Hepatocyte (in vitro differentiated cells): ENCODE data around the gene GMDS. TPM values are rescaled to one million over a fixed set of nuclear protein-coding genes. Genes with fewer than 3 reads are reported as not detected.

Experiments used
- DNase-seq: peaks from one replicate; pipeline ENCODE4 v3.0.0-alpha.2; 2016; ENCODE audit warnings: low spot score
- H2AFZ ChIP-seq: fragments of 200-600 bp; sonication (generic); 2 replicates; pipeline ENCODE4 v1.6.0; 2016; ENCODE audit warnings: antibody characterized with exemption, mild to moderate bottlenecking
- H3K27ac ChIP-seq: fragments of 200-600 bp; sonication (generic); 2 replicates; pipeline ENCODE4 v1.5.1; 2016; ENCODE audit warnings: mild to moderate bottlenecking
- H3K27me3 ChIP-seq: fragments of 200-600 bp; sonication (generic); 2 replicates; pipeline ENCODE4 v1.6.1; 2016
- H3K36me3 ChIP-seq: fragments of 200-600 bp; sonication (generic); replicated peaks from 2 replicates; pipeline ENCODE4 v1.5.1; 2016; ENCODE audit warnings: low read depth; ENCODE audit not compliant: insufficient read depth
- H3K4me1 ChIP-seq: fragments of 200-600 bp; sonication (generic); 2 replicates; pipeline ENCODE4 v1.5.1; 2016; ENCODE audit warnings: mild to moderate bottlenecking, moderate library complexity; ENCODE audit not compliant: insufficient read depth
- H3K4me2 ChIP-seq: fragments of 200-600 bp; sonication (generic); 2 replicates; pipeline ENCODE4 v1.6.0; 2016
- H3K4me3 ChIP-seq: fragments of 200-600 bp; sonication (generic); 2 replicates; pipeline ENCODE4 v1.5.1; 2016; ENCODE audit warnings: mild to moderate bottlenecking
- H3K79me2 ChIP-seq: fragments of 200-600 bp; sonication (generic); 2 replicates; pipeline ENCODE4 v1.6.0; 2017; ENCODE audit warnings: mild to moderate bottlenecking
- H3K9me2 ChIP-seq: fragments of 200-600 bp; sonication (generic); replicated peaks from 2 replicates; pipeline ENCODE4 v1.6.0; 2017; ENCODE audit warnings: mild to moderate bottlenecking; ENCODE audit not compliant: insufficient read depth
- H3K9me3 ChIP-seq: fragments of 200-600 bp; sonication (generic); 2 replicates; pipeline ENCODE4 v1.5.1; 2016; ENCODE audit warnings: low read depth, mild to moderate bottlenecking
- H4K20me1 ChIP-seq: fragments of 200-600 bp; sonication (generic); 2 replicates; pipeline ENCODE4 v1.6.0; 2016; ENCODE audit warnings: mild to moderate bottlenecking; ENCODE audit not compliant: insufficient read depth, poor library complexity, severe bottlenecking
- CTCF ChIP-seq: fragments of 200-600 bp; sonication (generic); IDR thresholded peaks from 2 replicates; pipeline ENCODE4 v1.5.1; 2016; ENCODE audit warnings: antibody characterized with exemption, mild to moderate bottlenecking; ENCODE audit not compliant: poor library complexity
- EZH2 ChIP-seq: fragments of 200-600 bp; sonication (generic); IDR thresholded peaks from 2 replicates; pipeline ENCODE4 v1.6.1; 2016; ENCODE audit warnings: antibody characterized with exemption, mild to moderate bottlenecking, borderline replicate concordance
- EZH2phosphoT487 ChIP-seq: fragments of 200-600 bp; sonication (generic); IDR thresholded peaks from one replicate; pipeline ENCODE4 v1.6.1; 2018; ENCODE audit warnings: antibody characterized with exemption, mild to moderate bottlenecking, low read depth, moderate library complexity; ENCODE audit not compliant: unreplicated experiment, severe bottlenecking
- WGBS: methylation state at CpG from one replicate; pipeline ENCODE4 v1.1.6; 2016; ENCODE audit warnings: low lambda C conversion rate; ENCODE audit errors: missing lambda C conversion rate; 5-methylcytosine and 5-hydroxymethylcytosine counted together
- polyA plus RNA-seq: library from polyadenylated mRNA; unstranded; fragments of >200 nt; fragmentation: Nextera tagmentation; extraction: Ambion mirVana; gene quantifications from 2 replicates; pipeline ENCODE4 v1.2.1, GENCODE V29; 2016
- total RNA-seq: library from RNA; depleted of rRNA; stranded (reverse); fragments of >200 nt; gene quantifications from 2 replicates; pipeline ENCODE4 v1.2.3, GENCODE V29; 2014

GMDS gene
- total and polyA plus RNA-seq, 2 experiments from 2014 or later = 20.7 to 32.6 TPM

- no peaks in the 10 kb centered on the region for H3K9me3 ChIP-seq
- H3K27ac ChIP-seq = no peak overlapping the region
- H3K9me2 ChIP-seq = no peaks in the 10 kb centered on the region
- H3K4me1 ChIP-seq = no peaks in the 10 kb centered on the region
- WGBS = 80% methylated on average over 16 of the region's 16 CpGs
- H3K4me3 ChIP-seq = no peak overlapping the region
- no peak for DNase-seq
- no peaks in the 10 kb centered on the region for H3K36me3 ChIP-seq
- TF ChIP-seq EZH2phosphoT487 (no peak), CTCF (no peak), EZH2 (no peak)
- no peak overlapping the region for H2AFZ ChIP-seq
- H3K27me3 ChIP-seq = no peaks in the 10 kb centered on the region
- no peaks in the 10 kb centered on the region for H4K20me1 ChIP-seq
- H3K79me2 ChIP-seq = peaks cover 9% of the 10 kb centered on the region
- H3K4me2 ChIP-seq = no peak overlapping the region
Measured at GRCh38 chr6:2141644-2142290, 103.6 kb downstream of the GMDS start.

- Histone ChIP-seq H3K4me2 (no peak overlapping the region), H2AFZ (no peak overlapping the region), H3K27ac (no peak overlapping the region), H3K4me1 (no peaks in the 10 kb centered on the region), H3K4me3 (no peak overlapping the region), H3K79me2 (peaks cover 12% of the 10 kb centered on the region), H3K27me3 (no peaks in the 10 kb centered on the region), H3K36me3 (no peaks in the 10 kb centered on the region), H3K9me3 (no peaks in the 10 kb centered on the region), H3K9me2 (no peaks in the 10 kb centered on the region), H4K20me1 (no peaks in the 10 kb centered on the region)
- 67% methylated on average over 6 of the region's 6 CpGs for WGBS
- no peak for DNase-seq
- no peak for TF ChIP-seq EZH2phosphoT487
- TF ChIP-seq EZH2 = no peak
- TF ChIP-seq CTCF = no peak
Measured at GRCh38 chr6:2140438-2141128, 104.8 kb downstream of the GMDS start.

GRCh38 chr6:2135401-2135800, 110.0 kb downstream of the GMDS start:
- Histone ChIP-seq H4K20me1 (no peaks in the 10 kb centered on the region), H3K36me3 (no peaks in the 10 kb centered on the region), H3K79me2 (peaks cover 3% of the 10 kb centered on the region), H2AFZ (no peak overlapping the region), H3K27me3 (no peaks in the 10 kb centered on the region), H3K9me3 (no peaks in the 10 kb centered on the region), H3K4me1 (peaks cover 6% of the 10 kb centered on the region), H3K27ac (no peak overlapping the region), H3K4me2 (no peak overlapping the region), H3K4me3 (no peak overlapping the region), H3K9me2 (no peaks in the 10 kb centered on the region)
- 98% methylated on average over 2 of the region's 2 CpGs for WGBS
- no peak for DNase-seq
- TF ChIP-seq EZH2 (no peak), EZH2phosphoT487 (no peak), CTCF (no peak)
